ENCODE results near the gene CD6. TPM values are rescaled to one million over a fixed set of nuclear protein-coding genes. Genes with fewer than 3 reads are reported as not detected.
A peak's percentile ranks its signal among the peaks of the same experiment; 100 is the strongest.
"Not testable (repeated sequence)": the region's sequence is repeated elsewhere in the genome, so short reads cannot be mapped to it uniquely, and the experiment has no call there.

CD6 gene
- total RNA-seq, 3 donors from 2014 or later: 0.80 to 1.9 (median 0.98) TPM

GRCh38 chr11:61059260-61059752, 87.8 kb downstream of the CD6 start:
- Histone ChIP-seq H3K4me3 (no peak overlapping the region), H3K27me3 (no peaks in the 10 kb centered on the region), H3K9me3 (no peaks in the 10 kb centered on the region), H3K36me3 (no peaks in the 10 kb centered on the region), H3K4me1 (no peaks in the 10 kb centered on the region), H3K27ac (no peak overlapping the region)
- no peak for TF ChIP-seq POLR2AphosphoS5 (IDR thresholded peaks at IDR 0.05)
- no peak for TF ChIP-seq POLR2A (IDR thresholded peaks at IDR 0.05)
- TF ChIP-seq, protein P1, sequence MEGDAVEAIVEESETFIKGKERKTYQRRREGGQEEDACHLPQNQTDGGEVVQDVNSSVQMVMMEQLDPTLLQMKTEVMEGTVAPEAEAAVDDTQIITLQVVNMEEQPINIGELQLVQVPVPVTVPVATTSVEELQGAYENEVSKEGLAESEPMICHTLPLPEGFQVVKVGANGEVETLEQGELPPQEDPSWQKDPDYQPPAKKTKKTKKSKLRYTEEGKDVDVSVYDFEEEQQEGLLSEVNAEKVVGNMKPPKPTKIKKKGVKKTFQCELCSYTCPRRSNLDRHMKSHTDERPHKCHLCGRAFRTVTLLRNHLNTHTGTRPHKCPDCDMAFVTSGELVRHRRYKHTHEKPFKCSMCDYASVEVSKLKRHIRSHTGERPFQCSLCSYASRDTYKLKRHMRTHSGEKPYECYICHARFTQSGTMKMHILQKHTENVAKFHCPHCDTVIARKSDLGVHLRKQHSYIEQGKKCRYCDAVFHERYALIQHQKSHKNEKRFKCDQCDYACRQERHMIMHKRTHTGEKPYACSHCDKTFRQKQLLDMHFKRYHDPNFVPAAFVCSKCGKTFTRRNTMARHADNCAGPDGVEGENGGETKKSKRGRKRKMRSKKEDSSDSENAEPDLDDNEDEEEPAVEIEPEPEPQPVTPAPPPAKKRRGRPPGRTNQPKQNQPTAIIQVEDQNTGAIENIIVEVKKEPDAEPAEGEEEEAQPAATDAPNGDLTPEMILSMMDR (IDR thresholded peaks at IDR 0.05): no peak
- no peak for DNase-seq (ENCODE audit: low spot score in 2 of 2)
- intact Hi-C loops (cut with DNase I; ENCODE audit: low total_unique reads): no loop called here

DNA sequence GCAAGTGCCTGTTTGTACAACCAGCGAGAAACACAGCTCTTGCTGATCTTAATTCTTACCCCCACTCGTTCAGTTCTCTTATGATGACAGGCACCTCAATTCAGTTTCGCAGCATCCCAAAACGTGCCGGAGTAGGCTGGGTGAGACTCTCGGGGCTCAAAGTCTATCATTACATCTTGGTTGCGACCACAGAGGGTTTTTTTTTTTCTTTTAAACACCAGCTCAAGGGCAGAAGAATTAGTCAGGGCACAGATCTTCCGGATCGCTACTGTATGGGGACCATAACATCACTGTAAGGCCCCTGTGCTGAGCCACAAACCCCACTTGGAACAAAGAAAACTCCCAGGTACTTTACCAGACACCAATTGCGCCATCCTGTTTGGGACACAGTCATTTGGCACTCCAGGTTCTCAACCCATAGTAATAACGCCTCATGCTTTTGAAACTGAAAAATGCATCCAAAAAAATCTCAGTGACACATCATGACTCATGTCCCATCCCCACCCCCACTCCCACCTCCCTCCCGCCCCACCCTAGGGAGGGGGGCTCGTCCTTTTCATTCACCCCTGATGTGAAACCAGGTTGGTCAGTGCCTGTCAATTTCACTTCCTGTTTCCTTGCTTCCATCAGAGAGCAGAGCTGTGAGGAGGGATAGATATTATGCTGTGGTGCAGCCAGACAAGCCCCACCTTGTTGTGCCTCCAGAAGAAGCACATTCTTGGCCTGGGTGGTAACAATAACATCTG, 89.8 kb downstream of the CD6 start:
- Histone ChIP-seq H3K36me3 (no peaks in the 10 kb centered on the region), H3K27me3 (no peaks in the 10 kb centered on the region), H3K9me3 (no peaks in the 10 kb centered on the region), H3K4me1 (no peaks in the 10 kb centered on the region), H3K4me3 (no peak overlapping the region), H3K27ac (no peak overlapping the region)
- intact Hi-C loops (cut with DNase I; ENCODE audit: low total_unique reads): loop anchor here (10.0 kb wide), 1 partner anchor 1746 kb away; no protein-coding TSS in a partner anchor
- peak in 1 of 2 donors; percentile 23 for DNase-seq (ENCODE audit: low spot score in 2 of 2)
- TF ChIP-seq, protein P1 (IDR thresholded peaks at IDR 0.05): no peak
- no peak for TF ChIP-seq POLR2AphosphoS5 (IDR thresholded peaks at IDR 0.05)
- no peak for TF ChIP-seq POLR2A (IDR thresholded peaks at IDR 0.05)

DNA sequence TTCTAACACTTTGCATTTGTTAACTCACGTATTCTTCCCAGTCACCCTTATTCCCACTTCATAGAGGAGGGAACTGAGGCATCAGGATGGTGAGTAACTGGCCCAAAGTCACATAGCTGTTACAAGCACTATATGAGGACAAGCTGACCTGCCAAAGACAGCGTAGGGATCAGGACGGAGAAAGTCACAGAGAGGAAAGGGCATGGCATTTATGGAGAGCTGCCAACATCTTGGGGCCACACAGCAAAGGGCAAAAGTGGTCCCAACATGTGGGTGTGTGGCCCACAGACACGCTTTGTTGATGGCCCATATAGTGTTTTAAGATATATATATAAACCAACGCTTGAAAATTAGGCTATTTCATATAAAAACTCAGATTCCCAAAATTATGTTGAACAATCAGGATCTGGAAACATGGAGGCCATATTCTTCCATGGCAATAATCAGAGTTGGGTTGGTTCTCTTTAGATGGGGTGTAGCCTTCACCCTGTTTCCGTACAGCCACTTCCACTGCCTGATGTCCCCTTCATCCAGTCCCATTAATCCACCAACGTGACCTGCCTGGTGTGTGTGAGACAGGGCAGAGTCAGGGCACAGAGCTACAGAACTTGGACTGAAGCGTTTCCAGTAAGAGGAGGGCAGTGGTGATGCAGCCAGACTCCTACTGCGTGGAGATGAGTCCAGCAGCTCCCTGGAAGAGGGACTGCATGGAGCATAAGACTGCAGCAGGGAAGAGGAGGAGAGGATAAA, 90.9 kb downstream of the CD6 start:
- Histone ChIP-seq H3K36me3 (no peaks in the 10 kb centered on the region), H3K4me1 (no peaks in the 10 kb centered on the region), H3K27me3 (no peaks in the 10 kb centered on the region), H3K4me3 (no peak overlapping the region), H3K27ac (no peak overlapping the region), H3K9me3 (no peaks in the 10 kb centered on the region)
- TF ChIP-seq POLR2A (IDR thresholded peaks at IDR 0.05): no peak
- TF ChIP-seq, protein P1 (IDR thresholded peaks at IDR 0.05): no peak
- TF ChIP-seq POLR2AphosphoS5 (IDR thresholded peaks at IDR 0.05): no peak
- DNase-seq (ENCODE audit: low spot score in 2 of 2): no peak
- intact Hi-C loops (cut with DNase I; ENCODE audit: low total_unique reads): loop anchor here (10.0 kb wide), 1 partner anchor 1748 kb away; no protein-coding TSS in a partner anchor

GRCh38 chr11:61065236-61065635, 93.8 kb downstream of the CD6 start:
- not testable (repeated sequence) for H3K4me3 ChIP-seq; H3K36me3 ChIP-seq; H3K27ac ChIP-seq; H3K27me3 ChIP-seq; H3K4me1 ChIP-seq; DNase-seq (ENCODE audit: low spot score in 2 of 2); H3K9me3 ChIP-seq
- intact Hi-C loops (cut with DNase I; ENCODE audit: low total_unique reads): loop anchor here (10.0 kb wide), 1 partner anchor 1750 kb away; no protein-coding TSS in a partner anchor

DNA sequence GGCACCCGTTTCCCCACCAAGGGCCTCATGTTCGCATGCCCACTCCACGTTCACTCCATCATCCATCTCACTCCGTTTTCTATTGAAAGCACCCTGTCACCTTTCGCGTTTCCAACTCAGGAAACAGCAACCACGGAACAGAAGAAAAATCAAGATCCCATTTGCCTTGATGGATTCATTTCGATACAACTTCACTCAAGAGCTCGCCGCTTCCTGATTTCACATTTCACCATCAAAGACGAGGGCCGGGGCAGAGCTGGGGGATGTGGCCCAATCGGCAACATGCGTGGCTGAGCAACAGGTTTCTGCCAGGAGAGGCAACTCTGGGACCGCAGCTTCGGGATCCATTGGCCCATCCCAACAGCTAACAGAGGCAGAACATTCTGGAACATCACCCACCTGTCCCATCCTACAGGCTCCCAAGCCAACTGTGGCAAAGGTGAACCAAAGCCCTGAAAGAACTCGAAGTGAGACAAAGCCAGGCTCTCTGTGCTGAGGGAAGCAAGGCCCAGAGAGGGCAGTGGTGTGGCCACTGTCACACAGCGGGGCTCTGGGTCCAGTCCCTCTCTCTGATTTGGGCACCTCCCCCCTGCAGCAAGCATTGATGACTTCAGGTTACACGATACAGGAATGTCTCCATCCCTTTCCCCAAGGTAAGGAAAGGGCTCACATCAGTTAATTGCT, 94.6 kb downstream of the CD6 start:
- Histone ChIP-seq H3K27me3 (no peaks in the 10 kb centered on the region), H3K36me3 (no peaks in the 10 kb centered on the region), H3K9me3 (no peaks in the 10 kb centered on the region), H3K27ac (no peak overlapping the region), H3K4me1 (no peaks in the 10 kb centered on the region), H3K4me3 (no peak overlapping the region)
- TF ChIP-seq POLR2AphosphoS5 (IDR thresholded peaks at IDR 0.05): no peak
- no peak for TF ChIP-seq POLR2A (IDR thresholded peaks at IDR 0.05)
- TF ChIP-seq, protein P1 (IDR thresholded peaks at IDR 0.05): no peak
- intact Hi-C loops (cut with DNase I; ENCODE audit: low total_unique reads): loop anchor here (10.0 kb wide), 1 partner anchor 1751 kb away; no protein-coding TSS in a partner anchor
- no peak for DNase-seq (ENCODE audit: low spot score in 2 of 2)

Measured in breast epithelium (tissue), 4 donors.